Right ventricle myocardium inferior (tissue), 1 donor: Measurements from ENCODE around the gene DENND2D. TPM values are rescaled to one million over a fixed set of nuclear protein-coding genes. Genes with fewer than 3 reads are reported as not detected.

Experiments
- ATAC-seq: fragments of 200-7000 bp; cut with Tn5 transposase; one replicate; pipeline ENCODE4 v1.9.1; 2020; ENCODE audit warnings: mild to moderate bottlenecking, moderate library complexity
- DNase-seq: peaks from one replicate; pipeline ENCODE4 v3.0.0; 2021; ENCODE audit errors: missing footprints
- intact Hi-C: fragments of 100-400 bp; cut with DNase I; formaldehyde crosslinking; loops from one replicate; pipeline ENCODE4 v1.11.0; 2022
- total RNA-seq: library from RNA; stranded (reverse); fragmentation: NEBNext Ultra II Directional; extraction: Animal tissue kit (Norgen Biotek cat#: 25700); gene quantifications from one replicate; pipeline ENCODE4 v1.2.1, GENCODE V29; 2021
- donor health status: DM: no; HTN: yes; CAD: no; lungs with severe emphysema.

Gene DENND2D
- total RNA-seq, 1 donor from 2014 or later: 3.5 TPM

GRCh38 chr1:111204983-111205713 is 4.7 kb upstream of the DENND2D start:
- intact Hi-C loops: no loop called here
- no peak for ATAC-seq
- no peak for DNase-seq

GRCh38 chr1:111204201-111204982 is 3.9 kb upstream of the DENND2D start:
- peak; percentile 83 for DNase-seq
- ATAC-seq: peak; percentile 72
- intact Hi-C loops: no loop called here

GRCh38 chr1:111203681-111204200 is 3.3 kb upstream of the DENND2D start:
- intact Hi-C loops: no loop called here
- peak; percentile 93 for DNase-seq
- peak; percentile 58 for ATAC-seq

- intact Hi-C loops: no loop called here
- ATAC-seq: no peak
These were observed 2.5 kb upstream of the DENND2D start for GRCh38 chr1:111202707-111203623.

GRCh38 chr1:111202366-111202706 is 1.9 kb upstream of the DENND2D start:
- intact Hi-C loops: no loop called here
- no peak for DNase-seq
- ATAC-seq: no peak

More at GRCh38 chr1:111202707-111203623, 2.5 kb upstream of the DENND2D start:
- no peak for DNase-seq

- DNase-seq: no peak
- no peak for ATAC-seq
- intact Hi-C loops: no loop called here
These were observed 1.0 kb upstream of the DENND2D start for GRCh38 chr1:111201275-111202090.

GRCh38 chr1:111200802-111201161 is 336 bp upstream of the DENND2D start:
- intact Hi-C loops: no loop called here
- ATAC-seq (no peak), DNase-seq (no peak)

- DNase-seq: no peak
- no peak for ATAC-seq
- intact Hi-C loops: no loop called here
These were observed 1.1 kb downstream of the DENND2D start for GRCh38 chr1:111199329-111199728.

- no peak for DNase-seq
- ATAC-seq: no peak
- intact Hi-C loops: no loop called here
These were observed 1.6 kb downstream of the DENND2D start for GRCh38 chr1:111198836-111199235.

GRCh38 chr1:111197598-111198284 is 2.7 kb downstream of the DENND2D start:
- ATAC-seq (no peak), DNase-seq (no peak)
- intact Hi-C loops: no loop called here

GRCh38 chr1:111196213-111196612 is 4.2 kb downstream of the DENND2D start:
- DNase-seq (no peak), ATAC-seq (no peak)
- intact Hi-C loops: no loop called here

GRCh38 chr1:111195002-111195684 is 5.3 kb downstream of the DENND2D start:
- intact Hi-C loops: no loop called here
- ATAC-seq: no peak
- no peak for DNase-seq

- DNase-seq: no peak
- no peak for ATAC-seq
- intact Hi-C loops: no loop called here
These were observed 6.5 kb downstream of the DENND2D start for GRCh38 chr1:111193712-111194480.

- no peak for ATAC-seq
These were observed 7.6 kb downstream of the DENND2D start for GRCh38 chr1:111192658-111193519.

GRCh38 chr1:111192074-111192473 is 8.4 kb downstream of the DENND2D start:
- intact Hi-C loops: no loop called here
- no peak for DNase-seq
- ATAC-seq: no peak

More at GRCh38 chr1:111192658-111193519, 7.6 kb downstream of the DENND2D start:
- no peak for DNase-seq
- intact Hi-C loops: no loop called here

- intact Hi-C loops: no loop called here
- ATAC-seq (no peak), DNase-seq (no peak)
These were observed 8.9 kb downstream of the DENND2D start for GRCh38 chr1:111191496-111191895.
